Measurements from ENCODE around the gene TSPAN15.
"Not testable (repeated sequence)": the region's sequence is repeated elsewhere in the genome, so short reads cannot be mapped to it uniquely, and the experiment has no call there.

TSPAN15 gene

GRCh38 chr10:69486922-69487730, 35.9 kb downstream of the TSPAN15 start:
- DNase-seq (ENCODE audit: low read depth in 2 of 2) = no peak

GRCh38 chr10:69488149-69488844, 37.0 kb downstream of the TSPAN15 start:
- not testable (repeated sequence) for DNase-seq (ENCODE audit: low read depth in 2 of 2)

- not testable (repeated sequence) for DNase-seq (ENCODE audit: low read depth in 2 of 2)
Observed at GRCh38 chr10:69488856-69489255, 37.6 kb downstream of the TSPAN15 start.

DNA sequence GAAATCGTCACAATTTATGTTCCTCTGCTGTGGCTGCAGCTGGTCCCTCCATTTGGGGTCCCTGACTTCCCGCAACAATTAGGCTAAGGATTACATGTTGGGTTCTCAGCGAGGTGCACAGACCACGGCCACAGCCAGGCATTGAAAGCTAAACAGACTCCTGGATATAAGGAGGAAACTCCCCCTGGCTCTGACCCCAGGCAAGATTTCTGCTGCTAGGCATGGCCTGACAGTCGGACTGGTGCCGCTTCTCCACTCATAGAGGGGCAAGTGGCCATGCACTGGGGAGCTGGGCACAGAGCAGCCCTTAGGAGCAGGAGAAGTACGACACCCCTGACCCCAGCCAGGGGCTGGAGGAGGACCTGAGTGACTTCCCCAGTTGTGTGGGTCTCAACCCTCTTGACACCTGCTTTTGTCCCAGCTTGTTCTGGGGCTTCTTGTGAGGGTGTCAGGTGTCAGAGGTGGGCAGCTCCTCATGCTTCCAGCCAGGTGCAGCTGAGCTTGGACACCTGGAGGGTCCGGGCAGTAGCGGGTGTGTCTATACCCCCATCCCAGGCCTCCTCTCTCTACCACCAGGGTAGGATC, 38.3 kb downstream of the TSPAN15 start:
- no peak for DNase-seq (ENCODE audit: low read depth in 2 of 2)

- DNase-seq (ENCODE audit: low read depth in 2 of 2) = no peak
Observed at GRCh38 chr10:69490876-69491275, 39.6 kb downstream of the TSPAN15 start.

GRCh38 chr10:69491611-69492010, 40.3 kb downstream of the TSPAN15 start:
- no peak for DNase-seq (ENCODE audit: low read depth in 2 of 2)

- DNase-seq (ENCODE audit: low read depth in 2 of 2) = no peak
Observed at GRCh38 chr10:69492091-69492745, 41.0 kb downstream of the TSPAN15 start.

- DNase-seq (ENCODE audit: low read depth in 2 of 2) = no peak
Observed at GRCh38 chr10:69492746-69493462, 41.6 kb downstream of the TSPAN15 start.

DNA sequence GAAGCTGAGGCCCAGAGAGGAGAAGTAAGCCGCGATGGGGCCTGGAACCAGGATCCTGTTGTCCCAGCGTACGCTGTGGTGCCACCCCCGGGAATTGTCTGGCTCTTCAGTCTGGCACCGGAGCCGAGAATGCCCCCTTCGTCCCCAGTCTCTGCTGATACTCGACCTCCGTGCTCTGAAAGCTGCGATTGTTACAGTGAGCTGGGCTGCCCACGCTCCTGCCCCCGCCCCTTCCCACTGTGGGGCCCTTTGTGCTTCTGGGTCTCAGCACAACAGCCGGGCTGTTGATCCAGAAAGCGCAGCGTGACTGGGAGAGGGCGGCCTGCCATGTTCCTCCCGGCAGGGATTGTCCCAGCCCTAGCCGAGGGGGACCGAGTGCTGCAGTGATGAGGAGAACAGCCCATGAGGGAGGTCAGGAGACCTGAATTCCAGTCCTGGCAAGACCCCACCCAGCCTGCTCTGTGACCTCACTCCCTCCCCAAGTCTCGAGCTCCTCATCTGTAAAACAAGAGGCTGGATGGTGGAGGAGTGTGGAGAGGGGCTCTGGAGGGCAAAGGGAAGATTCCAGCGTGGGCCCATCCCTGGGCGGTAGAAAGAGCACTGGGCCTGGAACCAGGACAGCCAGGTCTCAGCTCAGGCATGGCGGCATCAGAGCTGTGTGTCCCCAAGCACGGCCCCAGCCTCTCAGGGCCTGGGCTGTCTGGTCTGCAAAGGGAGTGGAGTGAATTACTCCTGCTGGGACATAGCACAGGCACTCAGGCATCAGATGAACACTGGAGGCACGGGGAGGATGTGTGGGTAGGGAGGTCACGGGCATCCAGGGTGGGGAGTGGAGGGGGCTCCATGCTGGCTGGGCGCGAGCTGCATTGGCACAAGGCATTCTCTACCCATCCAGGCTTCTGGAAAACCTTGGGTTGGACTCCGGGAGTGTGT, 43.6 kb downstream of the TSPAN15 start:
- DNase-seq (ENCODE audit: low read depth in 2 of 2) = no peak

DNA sequence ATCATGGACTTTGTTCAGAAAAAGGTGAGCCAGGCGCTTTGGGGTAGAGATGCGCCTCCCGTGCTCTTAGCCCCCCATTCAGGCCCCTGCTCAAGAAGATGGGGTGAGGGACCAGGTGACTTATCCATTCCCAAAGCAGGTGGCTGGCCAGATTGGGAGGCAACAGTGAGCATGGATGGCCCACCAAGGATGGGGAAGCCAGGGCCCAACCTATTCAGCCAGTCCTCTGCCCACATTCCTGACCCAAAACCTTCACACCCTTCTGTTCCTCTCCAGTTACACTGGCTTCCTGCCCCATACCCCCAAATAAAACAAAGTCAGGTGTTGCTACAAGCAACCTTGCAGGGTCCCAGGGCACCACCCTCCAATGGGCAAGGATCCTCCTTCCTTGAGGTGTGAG, 44.4 kb downstream of the TSPAN15 start:
- DNase-seq (ENCODE audit: low read depth in 2 of 2) = no peak

DNA sequence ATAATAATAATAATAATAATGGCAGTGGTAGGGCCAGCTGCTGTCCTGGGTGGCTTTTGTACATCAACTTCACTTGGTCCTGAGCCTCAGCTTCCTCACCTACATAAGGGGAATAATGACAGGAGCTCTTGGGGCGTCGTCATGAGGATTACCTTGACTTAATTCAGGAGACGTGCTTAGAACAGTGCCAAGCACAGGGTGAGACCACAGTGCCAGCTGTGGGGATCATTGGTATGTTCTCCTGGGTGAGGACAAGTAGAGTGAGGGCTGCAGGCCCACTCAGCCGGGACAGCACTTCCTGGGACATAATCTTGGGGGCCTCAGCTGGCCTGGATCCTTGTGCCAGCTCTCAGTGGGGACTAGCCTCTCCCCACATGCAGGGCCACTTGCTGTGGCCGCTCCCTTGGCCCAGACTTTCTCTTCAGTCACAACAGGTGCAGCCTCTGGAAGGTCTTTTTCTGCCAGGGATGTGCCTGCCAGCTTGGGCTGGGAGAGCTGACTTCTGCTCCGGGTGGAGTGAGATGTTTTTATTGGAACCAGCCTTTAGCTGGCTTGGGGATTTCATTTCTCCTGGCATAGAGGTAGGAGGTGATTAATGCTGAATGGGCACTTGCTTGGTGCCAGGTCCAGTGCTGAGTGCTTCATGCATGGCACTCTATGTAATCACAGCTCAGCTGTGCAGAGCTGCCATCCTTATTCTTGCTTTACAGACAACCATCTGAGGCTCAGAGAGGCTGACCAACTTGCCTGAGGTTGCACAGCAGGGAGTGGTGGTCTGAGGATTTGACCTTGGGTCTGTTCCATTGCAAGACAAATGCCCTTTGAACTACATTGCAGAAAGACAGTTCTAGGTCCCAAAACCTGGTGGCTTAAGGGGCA, 45.3 kb downstream of the TSPAN15 start:
- no peak for DNase-seq (ENCODE audit: low read depth in 2 of 2)

- no peak for DNase-seq (ENCODE audit: low read depth in 2 of 2)
Observed at GRCh38 chr10:69497231-69497561, 45.9 kb downstream of the TSPAN15 start.

- DNase-seq (ENCODE audit: low read depth in 2 of 2) = no peak
Observed at GRCh38 chr10:69497611-69498390, 46.5 kb downstream of the TSPAN15 start.

DNA sequence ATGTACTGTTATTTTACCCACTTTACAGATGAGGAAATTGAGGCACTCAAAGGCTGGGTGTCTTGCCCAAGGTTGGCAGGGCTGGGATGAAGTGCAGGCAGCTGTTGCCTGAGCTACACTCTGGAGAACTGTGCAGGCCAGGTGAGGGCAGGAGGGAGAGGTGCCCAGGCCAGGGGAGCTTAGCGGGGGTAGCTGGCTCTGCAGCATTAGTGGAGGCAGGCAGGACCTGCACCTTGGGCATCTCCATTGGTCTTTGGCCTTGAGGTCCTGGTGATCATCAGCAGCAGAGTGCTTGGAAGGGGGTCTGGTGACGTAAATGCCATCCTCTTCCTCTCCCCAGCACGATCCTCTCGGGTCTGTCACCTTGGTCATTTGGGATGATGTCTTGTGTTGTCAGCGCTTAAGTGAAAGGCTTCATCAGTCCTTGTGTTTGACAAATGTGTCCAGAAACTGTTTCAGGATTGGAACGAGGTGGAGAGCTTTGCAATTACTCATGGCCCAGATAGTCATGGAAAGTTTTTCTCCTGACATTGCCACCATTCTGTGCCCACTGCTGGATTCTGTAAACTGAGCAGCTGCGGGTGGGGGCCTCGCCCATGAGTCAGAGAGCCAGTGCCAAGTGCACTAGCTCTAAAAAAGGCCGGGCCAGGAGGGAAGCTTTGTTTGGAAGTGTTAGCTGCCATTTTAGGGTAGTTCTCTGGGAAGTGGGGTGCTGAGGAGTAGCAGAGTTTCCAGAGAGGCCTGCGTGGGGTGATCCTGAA, 47.6 kb downstream of the TSPAN15 start:
- no peak for DNase-seq (ENCODE audit: low read depth in 2 of 2)

- DNase-seq (ENCODE audit: low read depth in 2 of 2) = no peak
Observed at GRCh38 chr10:69499726-69500689, 48.7 kb downstream of the TSPAN15 start.

GRCh38 chr10:69500864-69501468, 49.7 kb downstream of the TSPAN15 start:
- no peak for DNase-seq (ENCODE audit: low read depth in 2 of 2)

GRCh38 chr10:69501657-69502056, 50.4 kb downstream of the TSPAN15 start:
- DNase-seq (ENCODE audit: low read depth in 2 of 2) = no peak

Data from fibroblast of skin of left biceps (primary cell).